PC-9 (cell line): ENCODE measurements around the gene AFAP1L2.

Experiments used
- CTCF ChIP-seq: fragments of 200-600 bp; sonication (generic); conservative IDR thresholded peaks from 2 replicates; pipeline ENCODE4 v1.6.1; 2017; ENCODE audit warnings: mixed run types, antibody characterized with exemption, mild to moderate bottlenecking, moderate library complexity
- EZH2 ChIP-seq: fragments of 200-600 bp; sonication (generic); IDR thresholded peaks from 2 replicates; pipeline ENCODE4 v1.8.0; 2017; ENCODE audit warnings: antibody characterized with exemption, low read depth

GRCh38 chr10:114276066-114276465 lies 128.2 kb downstream of the AFAP1L2 start:
- TF ChIP-seq EZH2 (no peak), CTCF (no peak)
